Keratinocyte (primary cell): ENCODE results near the gene IFT22. TPM values are rescaled to one million over a fixed set of nuclear protein-coding genes. Genes with fewer than 3 reads are reported as not detected.
A peak's percentile ranks its signal among the peaks of the same experiment; 100 is the strongest.

Experiments used
- DNase-seq: peaks from one replicate; pipeline ENCODE4 v3.0.0-alpha.2; 2011; ENCODE audit warnings: low read depth, missing footprints, low spot score
- FAIRE-seq: peaks from 2 replicates; lab custom pipeline; 2011; peaks lifted over from hg19 to GRCh38; lab: Jason Lieb, UNC
- H2AFZ ChIP-seq: 2 replicates; pipeline ENCODE4 v1.6.0; 2012; ENCODE audit warnings: low read length, control low read depth, inconsistent platforms; ENCODE audit not compliant: control insufficient read depth
- H3K27ac ChIP-seq: 2 replicates; pipeline ENCODE4 v1.5.1; 2011; ENCODE audit warnings: low read length; ENCODE audit not compliant: control insufficient read depth, insufficient read depth
- H3K27me3 ChIP-seq: 3 replicates; pipeline ENCODE4 v1.6.0; 2011; ENCODE audit warnings: low read length; ENCODE audit not compliant: control insufficient read depth, insufficient read depth; ENCODE audit errors: extremely low read depth
- H3K36me3 ChIP-seq, 2 experiments: 2 replicates in 1 of 2; 3 replicates in 1 of 2; pipeline ENCODE4 v1.5.1; 2011; ENCODE audit warnings: low read length in 2 of 2, mild to moderate bottlenecking in 1 of 2; ENCODE audit not compliant: control insufficient read depth in 2 of 2, insufficient read depth in 2 of 2; ENCODE audit errors: extremely low read depth in 1 of 2
- H3K4me1 ChIP-seq: 3 replicates; pipeline ENCODE4 v1.5.1; 2011; ENCODE audit warnings: low read length; ENCODE audit not compliant: control insufficient read depth, insufficient read depth; ENCODE audit errors: extremely low read depth
- H3K4me2 ChIP-seq: 3 replicates; pipeline ENCODE4 v1.6.0; 2011; ENCODE audit warnings: low read depth, low read length; ENCODE audit not compliant: control insufficient read depth, insufficient read depth; ENCODE audit errors: extremely low read depth
- H3K4me3 ChIP-seq, 3 experiments: fragments of 200-600 bp in 1 of 3; sonication (generic) in 1 of 3; 2 replicates in 2 of 3; 3 replicates in 1 of 3; pipeline ENCODE4 v1.5.1; 2011 to 2016; ENCODE audit warnings: low read length in 3 of 3, mild to moderate bottlenecking in 3 of 3, control low read depth in 2 of 3, inconsistent platforms in 1 of 3, low read depth in 1 of 3, mixed read lengths in 1 of 3, mixed run types in 1 of 3, moderate library complexity in 1 of 3; ENCODE audit not compliant: control insufficient read depth in 2 of 3, insufficient read depth in 2 of 3; ENCODE audit errors: extremely low read depth in 1 of 3
- H3K79me2 ChIP-seq: 2 replicates; pipeline ENCODE4 v1.6.0; 2012; ENCODE audit warnings: low read length; ENCODE audit not compliant: control insufficient read depth, insufficient read depth
- H3K9ac ChIP-seq: 3 replicates; pipeline ENCODE4 v1.6.0; 2011; ENCODE audit warnings: low read length; ENCODE audit not compliant: control insufficient read depth, insufficient read depth; ENCODE audit errors: extremely low read depth
- H3K9me1 ChIP-seq: 3 replicates; pipeline ENCODE4 v1.6.0; 2011; ENCODE audit warnings: low read length; ENCODE audit not compliant: control insufficient read depth, insufficient read depth; ENCODE audit errors: extremely low read depth
- H3K9me3 ChIP-seq: 2 replicates; pipeline ENCODE4 v1.5.1; 2012; ENCODE audit warnings: low read depth, low read length; ENCODE audit not compliant: control insufficient read depth
- H4K20me1 ChIP-seq: 3 replicates; pipeline ENCODE4 v1.6.0; 2011; ENCODE audit warnings: low read length; ENCODE audit not compliant: control insufficient read depth, insufficient read depth; ENCODE audit errors: extremely low read depth
- EZH2 ChIP-seq: IDR thresholded peaks from one replicate; pipeline ENCODE4 v1.6.1; 2012; ENCODE audit warnings: inconsistent platforms, mild to moderate bottlenecking, low read length, moderate library complexity
- dilution Hi-C: fragments of 300-500 bp; cut with MboI; formaldehyde crosslinking; loops from one replicate; pipeline ENCODE4 v1.7.0; 2020; ENCODE audit warnings: low sequenced_read_pairs; ENCODE audit not compliant: extremely low pct_ligation_motif_present
- polyA plus RNA-seq, 5 experiments: library from polyadenylated mRNA; depleted of rRNA in 3 of 5; stranded (reverse) in 3 of 5; stranded (forward) in 1 of 5; unstranded in 1 of 5; fragments of >200 nt; gene quantifications; 1 replicate in 1 of 5; 2 replicates in 3 of 5; 3 replicates in 1 of 5; pipeline versions ENCODE4 v1.2.1 to v1.2.3, GENCODE V29; 2011 to 2012; ENCODE audit warnings: missing spikeins in 2 of 5, low read depth in 1 of 5, low replicate concordance in 1 of 5
- TF ChIP-seq, protein P1 (sequence below), 3 experiments: IDR thresholded peaks in 1 of 3; conservative IDR thresholded peaks in 1 of 3; optimal IDR thresholded peaks in 1 of 3; 2 replicates in 2 of 3; 3 replicates in 1 of 3; pipeline versions ENCODE3 to v1.5.1; 2011; ENCODE audit warnings: low read length in 3 of 3, mild to moderate bottlenecking in 3 of 3, moderate library complexity in 2 of 3, control low read depth in 1 of 3, inconsistent platforms in 1 of 3; ENCODE audit not compliant: insufficient read depth in 2 of 3; ENCODE audit errors: extremely low read depth in 1 of 3

IFT22 gene
- polyA plus RNA-seq, 1 donor (not counting 4 experiments of a cell fraction or from before 2014, with no cell fraction given) = 29.4 TPM

DNA sequence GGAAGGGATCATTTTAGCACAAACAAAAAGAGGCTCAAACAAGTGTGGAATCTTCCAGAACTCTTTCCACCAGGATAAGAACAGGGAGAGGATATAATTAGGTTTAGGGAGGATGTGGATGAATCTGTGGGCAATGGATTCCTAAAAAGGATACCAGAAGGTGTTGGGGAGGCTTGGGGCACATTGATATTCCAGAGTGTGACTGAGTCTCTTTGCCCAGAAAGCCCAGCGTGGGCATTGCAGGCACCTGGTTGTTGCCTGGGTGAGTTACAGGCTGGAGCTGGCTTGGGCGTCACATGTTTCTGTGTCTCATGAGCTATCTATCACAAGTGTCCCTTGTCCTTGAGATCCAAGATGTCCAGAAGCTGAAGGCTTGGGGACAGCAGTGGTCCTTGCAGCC lies 44.3 kb upstream of the IFT22 start:
- Histone ChIP-seq H3K9me1 (no peaks in the 10 kb centered on the region), H3K36me3 (no peaks in the 10 kb centered on the region), H2AFZ (no peak overlapping the region), H3K27ac (no peak overlapping the region), H3K9me3 (no peaks in the 10 kb centered on the region), H3K9ac (no peak overlapping the region), H3K27me3 (peaks cover 19% of the 10 kb centered on the region), H4K20me1 (no peaks in the 10 kb centered on the region), H3K4me2 (no peak overlapping the region), H3K4me3 (no peak overlapping the region), H3K79me2 (no peaks in the 10 kb centered on the region), H3K4me1 (no peaks in the 10 kb centered on the region)
- dilution Hi-C loops = no loop called here
- FAIRE-seq (no peak), DNase-seq (no peak)
- TF ChIP-seq, protein P1, sequence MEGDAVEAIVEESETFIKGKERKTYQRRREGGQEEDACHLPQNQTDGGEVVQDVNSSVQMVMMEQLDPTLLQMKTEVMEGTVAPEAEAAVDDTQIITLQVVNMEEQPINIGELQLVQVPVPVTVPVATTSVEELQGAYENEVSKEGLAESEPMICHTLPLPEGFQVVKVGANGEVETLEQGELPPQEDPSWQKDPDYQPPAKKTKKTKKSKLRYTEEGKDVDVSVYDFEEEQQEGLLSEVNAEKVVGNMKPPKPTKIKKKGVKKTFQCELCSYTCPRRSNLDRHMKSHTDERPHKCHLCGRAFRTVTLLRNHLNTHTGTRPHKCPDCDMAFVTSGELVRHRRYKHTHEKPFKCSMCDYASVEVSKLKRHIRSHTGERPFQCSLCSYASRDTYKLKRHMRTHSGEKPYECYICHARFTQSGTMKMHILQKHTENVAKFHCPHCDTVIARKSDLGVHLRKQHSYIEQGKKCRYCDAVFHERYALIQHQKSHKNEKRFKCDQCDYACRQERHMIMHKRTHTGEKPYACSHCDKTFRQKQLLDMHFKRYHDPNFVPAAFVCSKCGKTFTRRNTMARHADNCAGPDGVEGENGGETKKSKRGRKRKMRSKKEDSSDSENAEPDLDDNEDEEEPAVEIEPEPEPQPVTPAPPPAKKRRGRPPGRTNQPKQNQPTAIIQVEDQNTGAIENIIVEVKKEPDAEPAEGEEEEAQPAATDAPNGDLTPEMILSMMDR (optimal IDR thresholded peaks at IDR 0.05 in 1 of 3, IDR thresholded peaks at IDR 0.05 in 1 of 3, conservative IDR thresholded peaks at IDR 0.05 in 1 of 3; ENCODE audit: extremely low read depth in 1 of 3, insufficient read depth in 2 of 3, low read length in 3 of 3) = no peak
- no peak for TF ChIP-seq EZH2

DNA sequence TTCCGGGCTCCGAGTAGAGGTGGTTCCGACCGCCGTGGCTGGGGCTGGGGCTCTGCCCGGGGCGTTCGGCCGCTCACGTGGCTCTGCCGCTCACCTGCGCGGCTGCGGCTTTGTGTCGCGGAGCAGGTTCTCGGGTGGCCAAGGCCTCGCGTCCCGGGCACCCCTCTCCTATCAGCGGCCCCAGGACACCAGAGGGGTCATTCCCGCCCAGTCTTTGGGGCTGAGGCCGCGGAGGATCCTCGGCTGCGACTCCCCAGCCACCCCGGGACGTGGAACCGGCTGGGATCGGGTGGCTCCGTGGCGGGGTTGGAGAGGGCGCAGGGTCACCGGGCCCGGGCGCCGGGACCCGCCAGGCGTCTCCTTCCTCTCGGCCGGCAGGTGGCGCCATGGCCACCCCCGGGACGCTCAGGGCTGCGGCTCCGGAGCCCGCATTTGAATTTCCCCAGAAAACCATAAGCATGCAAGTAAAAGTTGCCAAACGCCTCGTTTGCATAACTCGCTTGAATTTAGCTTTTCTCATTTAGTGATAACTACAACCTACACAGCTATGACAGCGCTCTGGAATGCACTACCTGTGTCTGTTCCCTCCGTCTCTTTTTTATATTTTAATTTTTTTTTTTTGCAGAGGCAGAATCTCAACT lies 42.2 kb upstream of the IFT22 start:
- Histone ChIP-seq H3K9ac (no peak overlapping the region), H3K79me2 (no peaks in the 10 kb centered on the region), H3K27ac (no peak overlapping the region), H3K9me3 (no peaks in the 10 kb centered on the region), H2AFZ (peak overlapping the region; percentile 60), H3K4me3 (peak overlapping the region; percentile 27 to 40 (median 35)), H3K9me1 (no peaks in the 10 kb centered on the region), H3K4me2 (peak overlapping the region; percentile 70), H3K36me3 (no peaks in the 10 kb centered on the region), H3K27me3 (peaks cover 19% of the 10 kb centered on the region), H3K4me1 (no peaks in the 10 kb centered on the region), H4K20me1 (no peaks in the 10 kb centered on the region)
- peak; percentile 2 for DNase-seq
- TF ChIP-seq, protein P1 (optimal IDR thresholded peaks at IDR 0.05 in 1 of 3, IDR thresholded peaks at IDR 0.05 in 1 of 3, conservative IDR thresholded peaks at IDR 0.05 in 1 of 3; ENCODE audit: extremely low read depth in 1 of 3, insufficient read depth in 2 of 3, low read length in 3 of 3) = peak; percentile 43 to 91 (median 69)
- TF ChIP-seq EZH2 = peak; percentile 85
- FAIRE-seq = no peak
- dilution Hi-C loops = no loop called here
